HL-60 (cell line): Measurements from ENCODE around the gene POLR1G.

Source experiments
- GABPA ChIP-seq: IDR thresholded peaks from 2 replicates; pipeline ENCODE4 v1.6.1; 2012; ENCODE audit warnings: low read depth
- POLR2AphosphoS5 ChIP-seq: IDR thresholded peaks from 2 replicates; pipeline ENCODE4 v1.6.1; 2012; ENCODE audit warnings: low read depth
- SPI1 ChIP-seq: IDR thresholded peaks from 2 replicates; pipeline ENCODE4 v1.6.1; 2012; ENCODE audit warnings: low read depth, mild to moderate bottlenecking, borderline replicate concordance
- TF ChIP-seq, protein P1 (sequence below): IDR thresholded peaks from one replicate; pipeline ENCODE4 v1.5.1; 2011; ENCODE audit warnings: low read length, control low read depth, inconsistent platforms; ENCODE audit not compliant: insufficient read depth

GRCh38 chr19:45442408-45442777, 35.9 kb downstream of the POLR1G start:
- TF ChIP-seq, protein P1, sequence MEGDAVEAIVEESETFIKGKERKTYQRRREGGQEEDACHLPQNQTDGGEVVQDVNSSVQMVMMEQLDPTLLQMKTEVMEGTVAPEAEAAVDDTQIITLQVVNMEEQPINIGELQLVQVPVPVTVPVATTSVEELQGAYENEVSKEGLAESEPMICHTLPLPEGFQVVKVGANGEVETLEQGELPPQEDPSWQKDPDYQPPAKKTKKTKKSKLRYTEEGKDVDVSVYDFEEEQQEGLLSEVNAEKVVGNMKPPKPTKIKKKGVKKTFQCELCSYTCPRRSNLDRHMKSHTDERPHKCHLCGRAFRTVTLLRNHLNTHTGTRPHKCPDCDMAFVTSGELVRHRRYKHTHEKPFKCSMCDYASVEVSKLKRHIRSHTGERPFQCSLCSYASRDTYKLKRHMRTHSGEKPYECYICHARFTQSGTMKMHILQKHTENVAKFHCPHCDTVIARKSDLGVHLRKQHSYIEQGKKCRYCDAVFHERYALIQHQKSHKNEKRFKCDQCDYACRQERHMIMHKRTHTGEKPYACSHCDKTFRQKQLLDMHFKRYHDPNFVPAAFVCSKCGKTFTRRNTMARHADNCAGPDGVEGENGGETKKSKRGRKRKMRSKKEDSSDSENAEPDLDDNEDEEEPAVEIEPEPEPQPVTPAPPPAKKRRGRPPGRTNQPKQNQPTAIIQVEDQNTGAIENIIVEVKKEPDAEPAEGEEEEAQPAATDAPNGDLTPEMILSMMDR: no peak
- no peak for TF ChIP-seq GABPA
- TF ChIP-seq POLR2AphosphoS5: no peak
- TF ChIP-seq SPI1: no peak
